Measurements from ENCODE around the gene RGS5. TPM values are rescaled to one million over a fixed set of nuclear protein-coding genes. Genes with fewer than 3 reads are reported as not detected.

Gene RGS5
- total and polyA plus RNA-seq, 2 experiments from 2014 or later: 23.4 to 48.3 TPM

- TF ChIP-seq CREB1 (CRISPR knock-in tag; IDR thresholded peaks at IDR 0.05; ENCODE audit: low read depth): no peak
- no peak for TF ChIP-seq POLR2AphosphoS5 (IDR thresholded peaks at IDR 0.05; ENCODE audit: low read depth)
- TF ChIP-seq STAT1 (IDR thresholded peaks at IDR 0.05; ENCODE audit: unreplicated experiment): no peak
- TF ChIP-seq REST (IDR thresholded peaks at IDR 0.05; ENCODE audit: unreplicated experiment): no peak
- no peak for TF ChIP-seq EZH2phosphoT487 (IDR thresholded peaks at IDR 0.05; ENCODE audit: unreplicated experiment)
- no peak for TF ChIP-seq ZNF331 (CRISPR knock-in tag; IDR thresholded peaks at IDR 0.05; ENCODE audit: low read depth)
- no peak for TF ChIP-seq CTCF (conservative IDR thresholded peaks at IDR 0.05; ENCODE audit: low read depth in 2 of 2)
- TF ChIP-seq ETS1 (IDR thresholded peaks at IDR 0.05): no peak
- TF ChIP-seq JUNB (IDR thresholded peaks at IDR 0.05; ENCODE audit: unreplicated experiment): no peak
Measured at GRCh38 chr1:163187849-163188248, 14.9 kb downstream of the RGS5 start (continued).

GRCh38 chr1:163186862-163187261, 15.9 kb downstream of the RGS5 start:
- no peaks in the 10 kb centered on the region for H3K27me3 Mint-ChIP-seq (ENCODE audit: insufficient read depth, low read depth, poor library complexity)
- Histone ChIP-seq H2AFZ (no peak overlapping the region), H4K20me1 (replicated peaks; ENCODE audit: insufficient read depth) (no peaks in the 10 kb centered on the region), H3K27me3 (ENCODE audit: insufficient read depth) (no peaks in the 10 kb centered on the region), H3K27ac (ENCODE audit: low read depth) (no peak overlapping the region), H3F3A (replicated peaks; ENCODE audit: low read depth) (no peaks in the 10 kb centered on the region), H3K4me3 (no peak overlapping the region), H3K4me1 (ENCODE audit: insufficient read depth) (no peaks in the 10 kb centered on the region), H3K36me3 (ENCODE audit: insufficient read depth) (no peaks in the 10 kb centered on the region), H3K9me2 (ENCODE audit: insufficient read depth) (no peaks in the 10 kb centered on the region), H3K79me2 (replicated peaks; ENCODE audit: insufficient read depth) (no peaks in the 10 kb centered on the region), H3K4me2 (no peak overlapping the region)
- TF ChIP-seq ZNF462 (CRISPR knock-in tag; IDR thresholded peaks at IDR 0.05) (no peak), POLR2AphosphoS5 (IDR thresholded peaks at IDR 0.05; ENCODE audit: low read depth) (no peak), EZH2 (IDR thresholded peaks at IDR 0.05; ENCODE audit: low read depth, unreplicated experiment) (no peak), CREB1 (CRISPR knock-in tag; IDR thresholded peaks at IDR 0.05; ENCODE audit: low read depth) (no peak), STAT1 (IDR thresholded peaks at IDR 0.05; ENCODE audit: unreplicated experiment) (no peak)
- no peak overlapping the region for H3K27ac Mint-ChIP-seq
- no peaks in the 10 kb centered on the region for H3K4me1 Mint-ChIP-seq
- ATAC-seq (no peak), DNase-seq (ENCODE audit: low spot score) (no peak)
- H3K9me3 Mint-ChIP-seq: no peaks in the 10 kb centered on the region
- no peak overlapping the region for H3K4me3 Mint-ChIP-seq
- H3K36me3 Mint-ChIP-seq (ENCODE audit: low read depth): no peaks in the 10 kb centered on the region
